Adrenal gland (tissue), 5 donors: ENCODE results near the gene ABCA1.

Source experiments
- POLR2A ChIP-seq, 2 donors: fragments of 450-650 bp; IDR thresholded peaks; one replicate each; pipeline ENCODE4 v1.6.1; 2017; ENCODE audit warnings: antibody characterized with exemption in 2 of 2, mild to moderate bottlenecking in 2 of 2, moderate library complexity in 1 of 2
- TF ChIP-seq, protein P1 (sequence below), 6 experiments: fragments of 450-650 bp in 4 of 6; fragments of 200-600 bp in 2 of 6; sonication (generic) in 1 of 6; IDR thresholded peaks; 1 replicate in 5 of 6; 2 replicates in 1 of 6; pipeline versions ENCODE4 v1.5.1 to v1.8.0; 2016 to 2021; ENCODE audit warnings: antibody characterized with exemption in 6 of 6, mild to moderate bottlenecking in 2 of 6, moderate library complexity in 1 of 6
- donor health status: DM: no; HTN: no; CAD: no.

GRCh38 chr9:104951487-104951886, 23.5 kb upstream of the ABCA1 start:
- TF ChIP-seq, protein P1, sequence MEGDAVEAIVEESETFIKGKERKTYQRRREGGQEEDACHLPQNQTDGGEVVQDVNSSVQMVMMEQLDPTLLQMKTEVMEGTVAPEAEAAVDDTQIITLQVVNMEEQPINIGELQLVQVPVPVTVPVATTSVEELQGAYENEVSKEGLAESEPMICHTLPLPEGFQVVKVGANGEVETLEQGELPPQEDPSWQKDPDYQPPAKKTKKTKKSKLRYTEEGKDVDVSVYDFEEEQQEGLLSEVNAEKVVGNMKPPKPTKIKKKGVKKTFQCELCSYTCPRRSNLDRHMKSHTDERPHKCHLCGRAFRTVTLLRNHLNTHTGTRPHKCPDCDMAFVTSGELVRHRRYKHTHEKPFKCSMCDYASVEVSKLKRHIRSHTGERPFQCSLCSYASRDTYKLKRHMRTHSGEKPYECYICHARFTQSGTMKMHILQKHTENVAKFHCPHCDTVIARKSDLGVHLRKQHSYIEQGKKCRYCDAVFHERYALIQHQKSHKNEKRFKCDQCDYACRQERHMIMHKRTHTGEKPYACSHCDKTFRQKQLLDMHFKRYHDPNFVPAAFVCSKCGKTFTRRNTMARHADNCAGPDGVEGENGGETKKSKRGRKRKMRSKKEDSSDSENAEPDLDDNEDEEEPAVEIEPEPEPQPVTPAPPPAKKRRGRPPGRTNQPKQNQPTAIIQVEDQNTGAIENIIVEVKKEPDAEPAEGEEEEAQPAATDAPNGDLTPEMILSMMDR (IDR thresholded peaks at IDR 0.05) = no peak
- no peak for TF ChIP-seq POLR2A (IDR thresholded peaks at IDR 0.05)
